Pancreas (tissue), 10 donors: Measurements from ENCODE around the gene BANP. TPM values are rescaled to one million over a fixed set of nuclear protein-coding genes. Genes with fewer than 3 reads are reported as not detected.

Source experiments
- ATAC-seq, 4 donors: fragments of 200-7000 bp; cut with Tn5 transposase; one replicate each; pipeline versions ENCODE4 v1.8.0 to v1.9.1; 2020; ENCODE audit warnings: mild to moderate bottlenecking in 4 of 4, moderate library complexity in 4 of 4
- DNase-seq, 6 donors: peaks; one replicate each; pipeline ENCODE4 v3.0.0-alpha.2; 2020
- FAIRE-seq: peaks from 2 replicates; lab custom pipeline; 2012; peaks lifted over from hg19 to GRCh38; lab: Jason Lieb, UNC
- H3K27ac ChIP-seq, 4 donors: fragments of 200-600 bp; sonication (generic); 1 replicate in 3 of 4; 2 replicates in 1 of 4; pipeline versions ENCODE4 v1.5.0 to v1.8.0; 2020
- H3K27me3 ChIP-seq, 4 donors: fragments of 200-600 bp; one replicate each; pipeline ENCODE4 v1.8.0; 2021
- H3K36me3 ChIP-seq, 3 donors: fragments of 200-600 bp; sonication (generic) in 1 of 3; one replicate each; pipeline versions ENCODE4 v1.5.0 to v1.8.0; 2020 to 2021
- H3K4me1 ChIP-seq, 3 donors: fragments of 200-600 bp; one replicate each; pipeline ENCODE4 v1.8.0; 2021
- H3K4me3 ChIP-seq, 4 donors: fragments of 200-600 bp; sonication (generic) in 2 of 4; one replicate each; pipeline versions ENCODE4 v1.5.0 to v1.8.0; 2020 to 2021
- H3K9me3 ChIP-seq, 4 donors: fragments of 200-600 bp; one replicate each; pipeline ENCODE4 v1.8.0; 2021
- WGBS, 2 donors: extraction: QIAGEN DNeasy Blood & Tissue Kit; methylation state at CpG; one replicate each; pipeline ENCODE4 v1.1.7; 2013; 5-methylcytosine and 5-hydroxymethylcytosine counted together
- intact Hi-C, 3 donors: fragments of 100-400 bp; cut with DNase I; formaldehyde crosslinking; loops; one replicate each; pipeline versions ENCODE4 v1.11.1 to v1.14.2; 2022
- polyA plus RNA-seq, 2 donors: library from polyadenylated mRNA; stranded (reverse); fragments of 200-250 nt; gene quantifications; one replicate each; pipeline ENCODE4 v1.2.3, GENCODE V29; 2013
- total RNA-seq, 6 donors: library from RNA; stranded (reverse); fragmentation: NEBNext Ultra II Directional in 4 of 6; extraction: Animal tissue kit (Norgen Biotek cat#: 25700) in 4 of 6; gene quantifications; one replicate each; pipeline versions ENCODE4 v1.2.1 to v1.2.4, GENCODE V29; 2021 to 2023
- TF ChIP-seq, protein P1 (sequence below), 4 donors: fragments of 200-600 bp; sonication (generic) in 3 of 4; IDR thresholded peaks; one replicate each; pipeline versions ENCODE4 v1.5.0 to v1.8.0; 2021; ENCODE audit warnings: antibody characterized with exemption in 4 of 4
- donor health status: healthy with polysubstance abuse.
- donor health status: DM: no; HTN: no; CAD: no; lungs with moderate emphysema.
- donor health status: DM: no; HTN: no; CAD: no.
- donor health status: control.
- donor health status: control.
- donor health status: Bipolar disorder and iron deficiency.
- donor health status: DM: yes; HTN: yes; CAD: no.
- donor health status: DM: no; HTN: no; CAD: no.
- donor health status: DM: no; HTN: no; CAD: no.
- donor health status: DM: yes; HTN: yes; CAD: no.

The BANP gene
- total and polyA plus RNA-seq, 8 donors: 6.1 to 17.8 (median 13.4) TPM

DNA sequence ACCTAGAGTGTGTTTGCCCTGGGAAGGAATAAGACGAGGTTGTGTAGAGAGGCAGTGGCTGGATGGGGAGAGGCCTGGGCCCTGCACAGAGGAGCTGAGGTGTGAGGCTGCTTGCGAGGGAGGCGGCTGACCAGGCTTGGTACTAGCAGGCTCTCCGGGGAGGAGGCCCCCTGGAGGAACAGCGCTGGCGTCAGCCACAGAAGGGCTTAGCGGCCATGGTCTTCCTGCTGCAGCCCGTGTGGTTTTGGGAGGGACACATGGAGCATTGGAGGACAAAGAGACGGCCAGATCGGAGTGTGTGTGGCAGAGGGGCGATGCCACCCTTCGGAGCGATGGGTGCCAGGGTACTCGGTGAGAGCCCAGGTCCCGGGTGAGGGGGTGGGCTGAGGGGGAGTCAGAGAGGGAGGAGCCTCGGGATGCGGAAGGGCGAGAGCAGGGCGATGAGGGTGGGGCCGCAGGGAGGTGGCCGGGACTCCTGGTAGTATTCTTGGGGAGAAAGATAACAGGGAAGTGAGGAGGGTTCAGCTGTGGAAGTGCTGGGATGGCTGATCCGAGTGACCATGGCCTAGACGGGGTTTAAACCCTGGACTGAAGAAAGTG is 8.3 kb downstream of the BANP start:
- H3K9me3 ChIP-seq: no peaks in the 10 kb centered on the region
- H3K4me3 ChIP-seq: no peak overlapping the region
- no peaks in the 10 kb centered on the region for H3K36me3 ChIP-seq
- peaks cover 0 to 10% (median 0%) of the 10 kb centered on the region in 3 donors for H3K4me1 ChIP-seq
- intact Hi-C loops: no loop called here
- ATAC-seq (no peak), DNase-seq (no peak), FAIRE-seq (no peak)
- no peak overlapping the region for H3K27ac ChIP-seq
- TF ChIP-seq, protein P1, sequence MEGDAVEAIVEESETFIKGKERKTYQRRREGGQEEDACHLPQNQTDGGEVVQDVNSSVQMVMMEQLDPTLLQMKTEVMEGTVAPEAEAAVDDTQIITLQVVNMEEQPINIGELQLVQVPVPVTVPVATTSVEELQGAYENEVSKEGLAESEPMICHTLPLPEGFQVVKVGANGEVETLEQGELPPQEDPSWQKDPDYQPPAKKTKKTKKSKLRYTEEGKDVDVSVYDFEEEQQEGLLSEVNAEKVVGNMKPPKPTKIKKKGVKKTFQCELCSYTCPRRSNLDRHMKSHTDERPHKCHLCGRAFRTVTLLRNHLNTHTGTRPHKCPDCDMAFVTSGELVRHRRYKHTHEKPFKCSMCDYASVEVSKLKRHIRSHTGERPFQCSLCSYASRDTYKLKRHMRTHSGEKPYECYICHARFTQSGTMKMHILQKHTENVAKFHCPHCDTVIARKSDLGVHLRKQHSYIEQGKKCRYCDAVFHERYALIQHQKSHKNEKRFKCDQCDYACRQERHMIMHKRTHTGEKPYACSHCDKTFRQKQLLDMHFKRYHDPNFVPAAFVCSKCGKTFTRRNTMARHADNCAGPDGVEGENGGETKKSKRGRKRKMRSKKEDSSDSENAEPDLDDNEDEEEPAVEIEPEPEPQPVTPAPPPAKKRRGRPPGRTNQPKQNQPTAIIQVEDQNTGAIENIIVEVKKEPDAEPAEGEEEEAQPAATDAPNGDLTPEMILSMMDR (IDR thresholded peaks at IDR 0.05): no peak
- WGBS, 2 donors: 86 to 88% methylated on average over 19 to 23 of the region's 23 CpGs
- H3K27me3 ChIP-seq: no peaks in the 10 kb centered on the region

DNA sequence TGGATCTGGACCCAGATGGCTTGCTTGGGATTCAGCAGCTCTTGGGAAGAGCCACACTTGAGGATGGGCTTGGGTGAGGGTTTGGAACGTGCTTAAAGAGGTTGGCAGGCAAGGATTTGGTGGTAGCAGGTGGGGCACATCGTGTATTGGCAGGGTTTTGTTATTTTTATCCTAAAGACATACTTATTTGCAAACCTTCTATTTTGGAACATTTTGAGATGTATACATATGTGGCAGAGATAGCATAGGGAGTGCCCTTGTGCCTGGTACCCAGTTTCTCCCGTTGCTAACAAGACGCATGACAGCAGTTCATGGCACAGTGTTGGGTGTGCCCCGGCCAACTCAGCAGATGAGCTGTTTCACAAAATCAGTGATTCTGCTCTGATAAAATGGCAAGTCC is 9.1 kb downstream of the BANP start:
- no peak for FAIRE-seq
- TF ChIP-seq, protein P1 (IDR thresholded peaks at IDR 0.05): no peak
- whole genome bisulfite sequencing, 2 donors: 68 to 74% methylated on average over 5 of the region's 5 CpGs

DNA sequence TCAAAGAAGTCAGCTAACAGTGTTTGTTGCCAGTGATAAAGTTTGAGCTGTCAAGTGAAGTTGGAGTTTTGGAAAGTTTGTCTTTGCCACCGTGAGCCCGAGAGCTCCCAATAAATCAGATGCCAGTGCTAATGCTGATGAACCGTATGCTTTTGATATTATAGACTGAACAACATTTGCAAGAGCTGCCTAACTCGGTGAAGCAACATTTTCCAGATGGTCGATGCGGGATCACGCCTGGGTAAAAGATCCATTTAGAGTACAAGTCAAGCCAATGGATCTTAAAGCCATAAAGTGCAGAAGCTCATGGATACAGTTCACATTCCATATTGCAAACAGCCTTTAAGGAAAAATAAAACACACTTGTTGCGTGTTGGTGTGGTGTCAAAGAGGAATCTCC is 9.6 kb downstream of the BANP start:
- peaks cover 0 to 3% (median 0%) of the 10 kb centered on the region in 3 donors for H3K4me1 ChIP-seq
- intact Hi-C loops: no loop called here
- H3K4me3 ChIP-seq: no peak overlapping the region
- no peaks in the 10 kb centered on the region for H3K36me3 ChIP-seq
- FAIRE-seq (no peak), DNase-seq (no peak), ATAC-seq (no peak)
- H3K27ac ChIP-seq: no peak overlapping the region
- no peaks in the 10 kb centered on the region for H3K27me3 ChIP-seq
- WGBS, 2 donors: 87 to 90% methylated on average over 8 of the region's 8 CpGs
- TF ChIP-seq, protein P1 (IDR thresholded peaks at IDR 0.05): no peak
- no peaks in the 10 kb centered on the region for H3K9me3 ChIP-seq

More for the DNA sequence above, 9.1 kb downstream of the BANP start:
- no peak for DNase-seq
- no peaks in the 10 kb centered on the region for H3K9me3 ChIP-seq
- H3K4me3 ChIP-seq: no peak overlapping the region
- no peaks in the 10 kb centered on the region for H3K27me3 ChIP-seq
- intact Hi-C loops: no loop called here
- peaks cover 0 to 4% (median 0%) of the 10 kb centered on the region in 3 donors for H3K4me1 ChIP-seq
- no peaks in the 10 kb centered on the region for H3K36me3 ChIP-seq
- no peak for ATAC-seq
- H3K27ac ChIP-seq: no peak overlapping the region

DNA sequence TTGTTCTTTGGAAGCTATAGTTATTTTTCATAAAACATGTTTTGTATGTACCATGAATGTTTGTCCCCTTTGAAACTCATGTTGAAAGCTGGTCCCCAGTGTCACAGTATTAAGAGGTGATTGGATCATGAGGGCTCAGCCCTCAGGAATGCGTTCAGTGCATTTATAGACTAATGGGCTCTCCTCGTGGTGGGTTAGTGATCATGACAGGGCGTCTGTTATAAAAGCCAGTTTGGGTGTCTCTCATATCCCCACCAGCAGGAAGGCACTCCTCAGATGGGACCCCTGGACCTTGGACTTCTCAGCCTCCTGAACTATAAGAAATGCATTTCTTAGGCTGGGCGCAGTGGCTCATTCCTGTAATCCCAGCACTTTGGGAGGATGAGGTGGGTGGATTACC is 10.4 kb downstream of the BANP start:
- Histone ChIP-seq H3K27me3 (no peaks in the 10 kb centered on the region), H3K9me3 (no peaks in the 10 kb centered on the region), H3K4me3 (no peak overlapping the region), H3K4me1 (peaks cover 0 to 6% (median 2%) of the 10 kb centered on the region in 3 donors), H3K27ac (no peak overlapping the region), H3K36me3 (no peaks in the 10 kb centered on the region)
- intact Hi-C loops: no loop called here
- ATAC-seq: no peak
- TF ChIP-seq, protein P1 (IDR thresholded peaks at IDR 0.05): no peak
- FAIRE-seq: no peak
- 78% methylated on average over 4 of the region's 4 CpGs for WGBS, 2 donors
- DNase-seq: no peak

DNA sequence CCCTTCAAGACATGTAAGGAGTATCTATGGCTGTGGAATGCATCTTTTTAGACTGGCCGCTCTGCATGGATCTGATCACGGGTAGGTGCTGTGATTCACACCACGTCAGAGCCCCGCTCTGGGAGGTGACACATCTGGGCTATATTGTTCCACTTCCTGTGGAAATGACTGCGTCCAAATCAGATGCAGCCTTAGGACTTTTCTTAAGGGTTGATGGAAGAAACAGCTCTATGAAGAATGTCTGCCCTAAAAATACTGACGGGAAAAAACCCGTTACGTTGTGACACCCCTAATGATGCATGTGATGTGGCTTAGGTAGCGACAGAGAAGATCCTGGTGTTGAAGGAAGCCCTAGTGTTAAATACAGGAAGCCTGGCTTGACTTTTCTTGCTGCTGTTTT is 12.2 kb downstream of the BANP start:
- Histone ChIP-seq H3K27ac (peak overlapping the region in 1 of 4 donors; percentile 37), H3K27me3 (no peaks in the 10 kb centered on the region), H3K36me3 (no peaks in the 10 kb centered on the region), H3K4me1 (peaks cover 0 to 7% (median 6%) of the 10 kb centered on the region in 3 donors), H3K4me3 (no peak overlapping the region), H3K9me3 (no peaks in the 10 kb centered on the region)
- TF ChIP-seq, protein P1 (IDR thresholded peaks at IDR 0.05): no peak
- DNase-seq (no peak), FAIRE-seq (no peak), ATAC-seq (no peak)
- intact Hi-C loops: no loop called here
- 84 to 85% methylated on average over 9 of the region's 9 CpGs for WGBS, 2 donors
